ENCODE measurements around the gene MTHFD2. TPM values are rescaled to one million over a fixed set of nuclear protein-coding genes. Genes with fewer than 3 reads are reported as not detected.

Gene MTHFD2
- total RNA-seq, 5 donors from 2014 or later (not counting 1 experiment from before 2014, with no cell fraction given), result 26.3 to 59.3 (median 47.9) TPM

- Histone ChIP-seq H3K27me3 (replicated peaks in 1 of 2; ENCODE audit: control insufficient read depth in 2 of 2, extremely low read depth in 1 of 2, insufficient read depth in 2 of 2, low read length in 1 of 2) (no peaks in the 10 kb centered on the region), H3K36me3 (ENCODE audit: control insufficient read depth in 2 of 2, extremely low read depth in 1 of 2, insufficient read depth in 1 of 2, low read length in 1 of 2) (peaks cover 0 to 4% of the 10 kb centered on the region in 2 donors), H3K4me1 (ENCODE audit: control insufficient read depth in 1 of 2, extremely low read depth in 1 of 2, insufficient read depth in 2 of 2, low read length in 2 of 2) (no peaks in the 10 kb centered on the region), H3K27ac (ENCODE audit: low read length) (no peak overlapping the region), H3K9me3 (no peaks in the 10 kb centered on the region), H3K4me3 (ENCODE audit: control insufficient read depth in 1 of 2, extremely low read depth in 1 of 2, low read length in 1 of 2) (no peak overlapping the region)
- Mint-ChIP-seq H3K27me3 (no peaks in the 10 kb centered on the region), H3K27ac (peak overlapping the region in 1 of 2 donors; percentile 47), H3K4me3 (no peak overlapping the region), H3K9me3 (no peaks in the 10 kb centered on the region), H3K4me1 (no peaks in the 10 kb centered on the region), H3K36me3 (peaks cover 41% of the 10 kb centered on the region)
- CTCF ChIA-PET, result interaction anchor here in 1 of 2 donors (1.7 kb wide), 1 partner anchor 10 kb away, joined by 4 read pairs; no protein-coding TSS in a partner anchor
- ATAC-seq (replicated peaks in 1 of 4) (no peak), DNase-seq (no peak)
- POLR2A ChIA-PET, result no interaction called here
- no CpG with 5 or more reads among the region's 4 CpGs for WGBS (ENCODE audit: insufficient coverage)
Measured at GRCh38 chr2:74259733-74260132, 61.3 kb downstream of the MTHFD2 start.

DNA sequence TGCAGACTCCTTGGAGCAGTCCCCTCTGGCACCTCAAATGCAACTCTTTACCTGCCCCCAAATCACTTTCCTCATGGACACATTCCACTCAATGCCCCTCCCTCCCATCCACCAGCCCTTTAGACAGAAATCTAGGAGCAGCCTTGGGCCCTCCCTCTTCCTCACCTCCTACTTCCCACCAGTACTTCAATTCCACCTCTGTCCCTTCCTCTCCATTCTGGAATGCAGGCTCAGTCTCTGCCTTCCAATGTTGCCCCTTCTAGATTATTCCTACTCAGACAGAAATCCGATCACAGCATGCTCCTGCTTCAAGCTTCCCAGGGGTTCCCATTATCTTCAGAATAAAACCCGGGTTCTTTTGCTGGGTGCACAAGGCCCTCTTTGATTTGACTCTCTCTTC lies 62.1 kb downstream of the MTHFD2 start:
- DNase-seq (no peak), ATAC-seq (replicated peaks in 1 of 4) (no peak)
- no peaks in the 10 kb centered on the region for H3K4me1 Mint-ChIP-seq
- no peaks in the 10 kb centered on the region for H3K27me3 ChIP-seq (replicated peaks in 1 of 2; ENCODE audit: control insufficient read depth in 2 of 2, extremely low read depth in 1 of 2, insufficient read depth in 2 of 2, low read length in 1 of 2)
- no peak overlapping the region for H3K27ac ChIP-seq (ENCODE audit: low read length)
- ChIA-PET POLR2A (no interaction called here), CTCF (interaction anchor here (0.7 to 1.7 kb wide), 2 partner anchors 10 to 11 kb away, joined by 4 read pairs; no protein-coding TSS in a partner anchor)
- H3K4me3 ChIP-seq (ENCODE audit: control insufficient read depth in 1 of 2, extremely low read depth in 1 of 2, low read length in 1 of 2), result no peak overlapping the region
- 90% methylated on average over 2 of the region's 2 CpGs for WGBS (ENCODE audit: insufficient coverage)
- H3K27ac Mint-ChIP-seq, result peak overlapping the region in 1 of 2 donors; percentile 23
- H3K27me3 Mint-ChIP-seq, result no peaks in the 10 kb centered on the region
- H3K4me1 ChIP-seq (ENCODE audit: control insufficient read depth in 1 of 2, extremely low read depth in 1 of 2, insufficient read depth in 2 of 2, low read length in 2 of 2), result no peaks in the 10 kb centered on the region
- no peak overlapping the region for H3K4me3 Mint-ChIP-seq
- no peaks in the 10 kb centered on the region for H3K9me3 ChIP-seq
- H3K36me3 ChIP-seq (ENCODE audit: control insufficient read depth in 2 of 2, extremely low read depth in 1 of 2, insufficient read depth in 1 of 2, low read length in 1 of 2), result peaks cover 0 to 4% of the 10 kb centered on the region in 2 donors
- H3K9me3 Mint-ChIP-seq, result no peaks in the 10 kb centered on the region
- H3K36me3 Mint-ChIP-seq, result peaks cover 46% of the 10 kb centered on the region

GRCh38 chr2:74261204-74261864 lies 62.9 kb downstream of the MTHFD2 start:
- Histone ChIP-seq H3K9me3 (no peaks in the 10 kb centered on the region), H3K27me3 (replicated peaks in 1 of 2; ENCODE audit: control insufficient read depth in 2 of 2, extremely low read depth in 1 of 2, insufficient read depth in 2 of 2, low read length in 1 of 2) (no peaks in the 10 kb centered on the region), H3K27ac (ENCODE audit: low read length) (no peak overlapping the region), H3K4me3 (ENCODE audit: control insufficient read depth in 1 of 2, extremely low read depth in 1 of 2, low read length in 1 of 2) (no peak overlapping the region), H3K36me3 (ENCODE audit: control insufficient read depth in 2 of 2, extremely low read depth in 1 of 2, insufficient read depth in 1 of 2, low read length in 1 of 2) (peaks cover 0 to 3% of the 10 kb centered on the region in 2 donors), H3K4me1 (ENCODE audit: control insufficient read depth in 1 of 2, extremely low read depth in 1 of 2, insufficient read depth in 2 of 2, low read length in 2 of 2) (no peaks in the 10 kb centered on the region)
- CTCF ChIA-PET, result interaction anchor here (0.7 to 1.7 kb wide), 2 partner anchors 9 to 12 kb away, joined by 4 read pairs; no protein-coding TSS in a partner anchor
- WGBS (ENCODE audit: insufficient coverage), result 76% methylated on average over 4 of the region's 6 CpGs
- peaks cover 3 to 6% (median 5%) of the 10 kb centered on the region in 3 donors for H3K4me1 Mint-ChIP-seq
- peaks cover 45% of the 10 kb centered on the region for H3K36me3 Mint-ChIP-seq
- H3K27ac Mint-ChIP-seq, result no peak overlapping the region
- DNase-seq (no peak), ATAC-seq (replicated peaks in 1 of 4) (no peak)
- no peaks in the 10 kb centered on the region for H3K27me3 Mint-ChIP-seq
- no peak overlapping the region for H3K4me3 Mint-ChIP-seq
- H3K9me3 Mint-ChIP-seq, result no peaks in the 10 kb centered on the region
- POLR2A ChIA-PET, result no interaction called here

DNA sequence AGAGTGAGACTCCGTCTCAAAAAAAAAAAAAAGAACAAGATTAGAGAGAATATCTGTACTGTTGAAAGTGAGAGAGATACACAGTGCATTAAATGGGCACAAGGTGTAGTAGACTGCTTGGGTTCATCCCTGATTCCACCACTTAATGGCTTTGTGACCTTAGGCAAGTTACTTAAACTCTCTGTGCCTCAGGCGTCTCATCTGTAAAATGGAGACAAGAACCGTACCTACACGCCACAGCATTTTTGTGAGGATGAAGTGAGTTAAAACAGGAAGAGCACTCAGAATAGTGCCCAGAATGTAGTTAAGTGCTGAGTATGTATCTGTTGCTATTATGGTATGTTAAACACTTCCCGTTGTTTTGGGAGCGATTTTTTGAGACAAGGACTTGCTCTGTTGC lies 64.3 kb downstream of the MTHFD2 start:
- Mint-ChIP-seq H3K36me3 (peaks cover 41% of the 10 kb centered on the region), H3K9me3 (no peaks in the 10 kb centered on the region)
- CTCF ChIA-PET, result no interaction called here

GRCh38 chr2:74264281-74264680 lies 65.9 kb downstream of the MTHFD2 start:
- Mint-ChIP-seq H3K4me1 (peaks cover 14 to 23% (median 21%) of the 10 kb centered on the region in 3 donors), H3K27me3 (no peaks in the 10 kb centered on the region), H3K36me3 (peaks cover 41% of the 10 kb centered on the region), H3K9me3 (no peaks in the 10 kb centered on the region), H3K4me3 (no peak overlapping the region), H3K27ac (no peak overlapping the region)
- no peak overlapping the region for H3K27ac ChIP-seq (ENCODE audit: low read length)
- peaks cover 0 to under 1% of the 10 kb centered on the region in 2 donors for H3K36me3 ChIP-seq (ENCODE audit: control insufficient read depth in 2 of 2, extremely low read depth in 1 of 2, insufficient read depth in 1 of 2, low read length in 1 of 2)
- H3K27me3 ChIP-seq (replicated peaks in 1 of 2; ENCODE audit: control insufficient read depth in 2 of 2, extremely low read depth in 1 of 2, insufficient read depth in 2 of 2, low read length in 1 of 2), result no peaks in the 10 kb centered on the region
- peaks cover 0 to 6% of the 10 kb centered on the region in 2 experiments for H3K4me1 ChIP-seq (ENCODE audit: control insufficient read depth in 1 of 2, extremely low read depth in 1 of 2, insufficient read depth in 2 of 2, low read length in 2 of 2)
- H3K4me3 ChIP-seq (ENCODE audit: control insufficient read depth in 1 of 2, extremely low read depth in 1 of 2, low read length in 1 of 2), result no peak overlapping the region
- no CpG with 5 or more reads among the region's 1 CpG for WGBS (ENCODE audit: insufficient coverage)
- ChIA-PET CTCF (no interaction called here), POLR2A (interaction anchor here in 1 of 2 donors (0.7 kb wide), 1 partner anchor 28 kb away, joined by 4 read pairs; no protein-coding TSS in a partner anchor)
- ATAC-seq (replicated peaks in 1 of 4) (no peak), DNase-seq (no peak)
- H3K9me3 ChIP-seq, result no peaks in the 10 kb centered on the region

More for the DNA sequence above, 64.3 kb downstream of the MTHFD2 start:
- ATAC-seq (replicated peaks in 1 of 4) (no peak), DNase-seq (no peak)
- H3K27ac Mint-ChIP-seq, result no peak overlapping the region
- WGBS (ENCODE audit: insufficient coverage), result 94% methylated on average over 5 of the region's 6 CpGs
- H3K27ac ChIP-seq (ENCODE audit: low read length), result no peak overlapping the region
- H3K4me3 ChIP-seq (ENCODE audit: control insufficient read depth in 1 of 2, extremely low read depth in 1 of 2, low read length in 1 of 2), result no peak overlapping the region
- no peak overlapping the region for H3K4me3 Mint-ChIP-seq
- peaks cover 0 to 4% of the 10 kb centered on the region in 2 experiments for H3K4me1 ChIP-seq (ENCODE audit: control insufficient read depth in 1 of 2, extremely low read depth in 1 of 2, insufficient read depth in 2 of 2, low read length in 2 of 2)
- H3K36me3 ChIP-seq (ENCODE audit: control insufficient read depth in 2 of 2, extremely low read depth in 1 of 2, insufficient read depth in 1 of 2, low read length in 1 of 2), result peaks cover 0 to 3% of the 10 kb centered on the region in 2 donors
- no peaks in the 10 kb centered on the region for H3K9me3 ChIP-seq
- POLR2A ChIA-PET, result no interaction called here
- no peaks in the 10 kb centered on the region for H3K27me3 Mint-ChIP-seq
- H3K4me1 Mint-ChIP-seq, result peaks cover 11 to 15% (median 14%) of the 10 kb centered on the region in 3 donors
- no peaks in the 10 kb centered on the region for H3K27me3 ChIP-seq (replicated peaks in 1 of 2; ENCODE audit: control insufficient read depth in 2 of 2, extremely low read depth in 1 of 2, insufficient read depth in 2 of 2, low read length in 1 of 2)

DNA sequence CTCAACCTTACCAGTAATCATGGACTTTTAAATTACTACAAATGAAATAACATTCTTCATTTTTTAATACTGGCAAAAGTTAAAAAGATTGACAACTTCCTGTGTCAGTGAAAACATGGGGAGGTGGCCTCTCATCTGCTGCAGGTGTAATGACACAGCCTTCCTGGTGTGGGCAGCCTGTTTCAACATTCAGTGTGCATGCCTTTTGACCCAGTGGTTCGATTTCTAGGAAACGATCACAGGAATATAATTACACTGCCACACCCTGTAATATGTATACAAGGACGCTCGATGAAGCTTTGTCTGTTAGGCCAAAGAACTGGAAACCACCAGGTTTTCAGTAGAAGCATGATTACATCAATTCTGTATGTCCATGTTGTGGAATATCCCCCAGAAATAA lies 68.7 kb downstream of the MTHFD2 start:
- CTCF ChIA-PET, result interaction anchor here (0.6 to 2.3 kb wide), 4 partner anchors 21 to 68 kb away, joined by 3 to 17 read pairs (median 10); no protein-coding TSS in a partner anchor
- WGBS (ENCODE audit: insufficient coverage), result no CpG with 5 or more reads among the region's 4 CpGs
- ATAC-seq (replicated peaks in 1 of 4) (peak; percentile 92 to 100 (median 99)), DNase-seq (peak in 34 of 35 experiments; percentile 22 to 78 (median 54))
- Mint-ChIP-seq H3K4me1 (peaks cover 14 to 30% (median 21%) of the 10 kb centered on the region in 3 donors), H3K27ac (peak overlapping the region; percentile 82 to 95), H3K9me3 (no peaks in the 10 kb centered on the region), H3K27me3 (no peaks in the 10 kb centered on the region), H3K36me3 (peaks cover 29% of the 10 kb centered on the region), H3K4me3 (peak overlapping the region; percentile 32 to 71 (median 38))
- Histone ChIP-seq H3K36me3 (ENCODE audit: control insufficient read depth in 2 of 2, extremely low read depth in 1 of 2, insufficient read depth in 1 of 2, low read length in 1 of 2) (no peaks in the 10 kb centered on the region), H3K4me3 (ENCODE audit: control insufficient read depth in 1 of 2, extremely low read depth in 1 of 2, low read length in 1 of 2) (no peak overlapping the region), H3K4me1 (ENCODE audit: control insufficient read depth in 1 of 2, extremely low read depth in 1 of 2, insufficient read depth in 2 of 2, low read length in 2 of 2) (peaks cover 0 to 6% of the 10 kb centered on the region in 2 experiments), H3K9me3 (no peaks in the 10 kb centered on the region), H3K27me3 (replicated peaks in 1 of 2; ENCODE audit: control insufficient read depth in 2 of 2, extremely low read depth in 1 of 2, insufficient read depth in 2 of 2, low read length in 1 of 2) (no peaks in the 10 kb centered on the region), H3K27ac (ENCODE audit: low read length) (peak overlapping the region; percentile 52)
- POLR2A ChIA-PET, result interaction anchor here in 1 of 2 donors (0.6 kb wide), 1 partner anchor 115 kb away, joined by 9 read pairs; no protein-coding TSS in a partner anchor
